GM18951 (cell line): ENCODE data around the gene DEUP1.
"Not testable (repeated sequence)": the region's sequence is repeated elsewhere in the genome, so short reads cannot be mapped to it uniquely, and the experiment has no call there.

Experiments used
- POLR2A ChIP-seq: IDR thresholded peaks from 4 replicates; pipeline ENCODE4 v1.6.1; 2011; ENCODE audit warnings: mild to moderate bottlenecking; ENCODE audit not compliant: insufficient read length, insufficient read depth; ENCODE audit errors: extremely low read depth
- in situ Hi-C: fragments of 300-500 bp; cut with MboI; formaldehyde crosslinking; loops from one replicate; pipeline ENCODE4 v1.12.0; 2022; ENCODE audit warnings: low sequenced_read_pairs, mixed read lengths, inconsistent platforms; ENCODE audit not compliant: unreplicated experiment

Gene DEUP1

GRCh38 chr11:93330446-93330984 lies at the start of gene DEUP1:
Gene DEUP1, plus strand, starts transcription at chr11:93330742. Its CDS starts 1,518 bp downstream, at chr11:93332260.
- no peak for TF ChIP-seq POLR2A
- in situ Hi-C loops = no loop called here

- in situ Hi-C loops = no loop called here
- TF ChIP-seq POLR2A = no peak
These were observed 45.1 kb upstream of the DEUP1 start for GRCh38 chr11:93285430-93285829.

- in situ Hi-C loops = no loop called here
- no peak for TF ChIP-seq POLR2A
These were observed 43.1 kb upstream of the DEUP1 start for GRCh38 chr11:93287434-93287833.

GRCh38 chr11:93288079-93288478 lies 42.5 kb upstream of the DEUP1 start:
- TF ChIP-seq POLR2A = no peak
- in situ Hi-C loops = no loop called here

GRCh38 chr11:93288767-93289166 lies 41.8 kb upstream of the DEUP1 start:
- in situ Hi-C loops = no loop called here
- TF ChIP-seq POLR2A = no peak

- in situ Hi-C loops = no loop called here
- TF ChIP-seq POLR2A = no peak
These were observed 40.6 kb upstream of the DEUP1 start for GRCh38 chr11:93289782-93290463.

- TF ChIP-seq POLR2A = no peak
These were observed 39.4 kb upstream of the DEUP1 start for GRCh38 chr11:93291110-93291509.

GRCh38 chr11:93291898-93292297 lies 38.6 kb upstream of the DEUP1 start:
- in situ Hi-C loops = no loop called here
- no peak for TF ChIP-seq POLR2A

More at GRCh38 chr11:93291110-93291509, 39.4 kb upstream of the DEUP1 start:
- in situ Hi-C loops = no loop called here

GRCh38 chr11:93295921-93296575 lies 34.5 kb upstream of the DEUP1 start:
- no peak for TF ChIP-seq POLR2A

GRCh38 chr11:93303689-93304088 lies 26.9 kb upstream of the DEUP1 start:
- in situ Hi-C loops = no loop called here
- no peak for TF ChIP-seq POLR2A

More at GRCh38 chr11:93295921-93296575, 34.5 kb upstream of the DEUP1 start:
- in situ Hi-C loops = no loop called here

- in situ Hi-C loops = not testable (repeated sequence)
These were observed 16.1 kb upstream of the DEUP1 start for GRCh38 chr11:93314399-93314798.

GRCh38 chr11:93319224-93319839 lies 11.2 kb upstream of the DEUP1 start:
- TF ChIP-seq POLR2A = no peak
- in situ Hi-C loops = no loop called here

- in situ Hi-C loops = no loop called here
These were observed 10.3 kb upstream of the DEUP1 start for GRCh38 chr11:93320230-93320629.

More at GRCh38 chr11:93320230-93320629, 10.3 kb upstream of the DEUP1 start:
- no peak for TF ChIP-seq POLR2A
